Measurements from ENCODE around the gene ZIC5.
A peak's percentile ranks its signal among the peaks of the same experiment; 100 is the strongest.

GRCh38 chr13:99965329-99966000, 6.1 kb downstream of the ZIC5 start:
- TF ChIP-seq CTCF (conservative IDR thresholded peaks at IDR 0.05 in 1 of 2, IDR thresholded peaks at IDR 0.05 in 1 of 2; ENCODE audit: low read depth in 1 of 2, low read length in 2 of 2) (no peak), EZH2 (IDR thresholded peaks at IDR 0.05; ENCODE audit: low read length, missing control alignments) (peak; percentile 39)
